Subcutaneous abdominal adipose tissue (tissue), 5 donors: ENCODE data around the gene USP32.
"Not testable (repeated sequence)": the region's sequence is repeated elsewhere in the genome, so short reads cannot be mapped to it uniquely, and the experiment has no call there.

Source experiments
- H3K27ac ChIP-seq: one replicate; pipeline ENCODE4 v1.7.0; 2013; ENCODE audit warnings: low read depth, mild to moderate bottlenecking, inconsistent platforms, low read length, moderate library complexity
- H3K27me3 ChIP-seq, 5 donors: one replicate each; pipeline ENCODE4 v1.7.0; 2013; ENCODE audit warnings: low read length in 5 of 5, inconsistent platforms in 1 of 5; ENCODE audit not compliant: control insufficient read depth in 5 of 5, insufficient read depth in 4 of 5
- H3K36me3 ChIP-seq, 5 donors: one replicate each; pipeline ENCODE4 v1.7.0; 2013; ENCODE audit warnings: low read length in 5 of 5; ENCODE audit not compliant: control insufficient read depth in 5 of 5, insufficient read depth in 5 of 5
- H3K4me1 ChIP-seq, 5 donors: one replicate each; pipeline ENCODE4 v1.7.0; 2013; ENCODE audit warnings: low read length in 5 of 5, mild to moderate bottlenecking in 3 of 5, moderate library complexity in 1 of 5; ENCODE audit not compliant: control insufficient read depth in 5 of 5, insufficient read depth in 5 of 5
- H3K4me3 ChIP-seq, 5 donors: one replicate each; pipeline ENCODE4 v1.7.0; 2013; ENCODE audit warnings: low read length in 5 of 5, low read depth in 1 of 5
- H3K9ac ChIP-seq, 5 donors: one replicate each; pipeline ENCODE4 v1.7.0; 2013; ENCODE audit warnings: low read length in 5 of 5, mild to moderate bottlenecking in 4 of 5, moderate library complexity in 3 of 5
- H3K9me3 ChIP-seq, 5 donors: one replicate each; pipeline ENCODE4 v1.7.0; 2013; ENCODE audit warnings: low read length in 5 of 5; ENCODE audit not compliant: control insufficient read depth in 5 of 5
- donor health status: healthy.
- donor health status: healthy.
- donor health status: healthy.
- donor health status: healthy.
- donor health status: healthy.

USP32 gene

DNA sequence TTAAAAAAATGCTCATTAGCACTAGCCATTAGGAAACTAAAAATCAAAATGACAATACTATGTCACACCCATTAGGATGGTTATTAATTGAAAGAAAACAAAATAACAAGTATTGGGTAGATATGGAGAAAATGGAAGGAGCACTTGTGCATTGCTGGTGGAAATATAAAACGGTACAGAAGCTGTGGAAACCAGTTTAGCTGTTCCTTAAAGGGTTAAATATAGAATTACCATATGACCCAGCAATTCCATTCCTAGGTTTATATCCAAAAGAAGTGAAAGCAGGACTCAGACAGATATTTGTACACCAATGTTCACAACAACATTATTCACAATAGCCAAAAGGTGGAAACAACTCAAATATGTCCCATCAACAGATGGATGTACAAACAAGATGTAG, 13.7 kb downstream of the USP32 start:
- not testable (repeated sequence) for H3K9ac ChIP-seq, H3K4me1 ChIP-seq, H3K4me3 ChIP-seq, H3K36me3 ChIP-seq, H3K9me3 ChIP-seq, H3K27ac ChIP-seq, H3K27me3 ChIP-seq

DNA sequence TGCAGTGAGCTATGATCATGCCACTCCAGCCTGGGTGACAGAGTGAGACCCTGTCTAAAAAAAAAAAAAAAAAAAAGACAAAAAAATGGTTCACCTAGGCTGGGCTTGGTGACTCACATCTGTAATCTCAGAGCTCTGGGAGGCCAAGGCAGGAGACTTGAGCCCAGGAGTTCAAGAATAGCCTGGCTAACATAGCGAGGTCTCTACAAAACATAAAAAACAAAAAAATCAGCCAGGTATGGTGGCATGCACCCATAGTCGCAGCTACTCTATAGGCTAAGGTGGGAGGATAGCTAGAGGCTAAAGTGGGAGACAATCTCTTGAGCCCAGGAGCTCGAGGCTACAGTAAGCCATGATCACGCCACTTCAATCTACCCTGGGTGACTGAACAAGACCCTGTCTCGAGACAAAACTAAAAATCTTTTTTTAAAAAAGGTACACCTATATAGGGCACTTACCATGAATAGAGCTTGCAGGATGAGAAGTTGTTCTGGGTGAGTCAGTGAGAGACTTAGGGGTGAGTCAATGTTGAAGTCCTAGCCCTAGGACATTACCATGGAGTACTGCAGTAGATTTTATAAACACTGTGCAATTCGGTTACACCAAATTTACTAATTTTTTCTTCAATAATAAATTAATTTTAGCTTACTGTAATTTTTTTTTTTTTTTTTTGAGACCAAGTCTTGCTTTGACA, 19.0 kb downstream of the USP32 start:
- no peaks in the 10 kb centered on the region for H3K36me3 ChIP-seq
- no peak overlapping the region for H3K4me3 ChIP-seq
- no peaks in the 10 kb centered on the region for H3K27me3 ChIP-seq
- no peak overlapping the region for H3K9ac ChIP-seq
- H3K4me1 ChIP-seq: peaks cover 0 to 6% (median 0%) of the 10 kb centered on the region in 5 donors
- H3K27ac ChIP-seq: no peak overlapping the region
- no peaks in the 10 kb centered on the region for H3K9me3 ChIP-seq

DNA sequence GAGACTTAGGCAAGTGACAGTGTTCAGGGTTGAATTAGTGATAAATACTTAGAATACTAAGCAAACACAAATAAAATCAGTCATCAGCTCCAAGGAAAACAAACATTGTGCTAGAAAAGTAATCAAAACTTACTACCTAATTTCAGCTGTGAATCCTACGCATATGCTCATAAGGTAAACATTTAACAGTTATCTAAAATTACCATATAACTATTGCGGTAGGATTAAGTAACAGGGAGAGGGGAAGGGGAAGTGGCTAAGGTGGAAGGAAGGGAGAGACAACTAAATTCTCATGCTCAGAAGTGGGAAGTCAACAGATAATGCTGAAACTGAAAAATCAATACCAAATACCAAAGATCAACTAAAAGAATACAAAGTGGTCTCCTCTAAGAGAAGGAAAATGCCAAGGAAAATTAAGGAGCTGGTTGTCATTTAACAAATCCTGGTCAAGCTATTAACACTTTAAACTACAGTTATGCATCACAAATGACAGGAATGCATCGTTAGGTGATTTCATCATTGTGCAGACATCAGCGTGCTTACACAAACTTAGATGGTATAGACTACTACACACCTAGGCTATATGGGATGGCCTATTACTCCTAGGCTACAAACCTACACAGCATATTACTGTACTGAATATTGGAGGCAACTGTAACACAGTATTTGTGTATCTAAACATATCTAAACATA, 20.0 kb downstream of the USP32 start:
- Histone ChIP-seq H3K36me3 (no peaks in the 10 kb centered on the region), H3K9me3 (no peaks in the 10 kb centered on the region), H3K4me3 (no peak overlapping the region), H3K4me1 (peaks cover 0 to 6% (median 0%) of the 10 kb centered on the region in 5 donors), H3K27ac (no peak overlapping the region), H3K27me3 (no peaks in the 10 kb centered on the region), H3K9ac (no peak overlapping the region)

DNA sequence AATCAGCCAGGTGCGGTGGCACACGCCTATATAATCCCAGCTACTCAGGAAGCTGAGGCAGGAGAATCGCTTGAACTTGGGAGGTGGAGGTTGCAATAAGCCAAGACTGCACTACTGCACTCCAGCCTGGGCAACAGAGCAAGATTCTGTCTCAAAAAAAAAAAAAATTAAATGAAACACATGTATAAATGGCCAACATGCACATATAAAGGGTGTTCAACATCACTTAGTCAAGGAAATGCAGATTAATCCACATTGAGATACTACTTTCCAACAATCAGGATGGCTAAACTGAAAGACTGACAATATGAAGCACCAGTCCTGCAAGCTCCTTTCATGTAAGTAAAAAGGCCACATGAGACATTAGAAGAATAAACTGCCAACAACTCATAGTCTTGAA, 20.5 kb downstream of the USP32 start:
- H3K4me3 ChIP-seq: no peak overlapping the region
- H3K4me1 ChIP-seq: peaks cover 0 to 6% (median 0%) of the 10 kb centered on the region in 5 donors
- no peak overlapping the region for H3K27ac ChIP-seq
- H3K9me3 ChIP-seq: no peaks in the 10 kb centered on the region
- no peaks in the 10 kb centered on the region for H3K36me3 ChIP-seq
- no peaks in the 10 kb centered on the region for H3K27me3 ChIP-seq
- H3K9ac ChIP-seq: no peak overlapping the region

DNA sequence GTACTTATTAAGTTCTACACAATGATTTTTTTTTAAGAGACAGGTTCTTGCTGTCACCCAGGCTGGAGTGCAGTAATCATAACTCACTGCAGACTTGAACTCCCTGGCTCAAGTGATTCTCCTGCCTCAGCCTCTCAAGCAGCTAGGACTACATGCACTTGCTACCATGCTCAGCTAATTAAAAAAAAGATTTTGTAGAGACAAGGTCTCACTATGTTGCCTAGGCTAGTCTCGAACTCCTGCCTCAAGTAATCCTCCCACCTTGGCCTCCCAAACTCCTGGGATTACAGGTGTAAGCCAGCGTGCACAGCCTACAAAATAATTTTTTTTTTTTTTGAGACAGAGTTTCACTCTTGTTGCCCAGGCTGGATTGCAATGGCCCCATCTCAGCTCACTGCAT, 22.2 kb downstream of the USP32 start:
- H3K4me3 ChIP-seq: no peak overlapping the region
- no peaks in the 10 kb centered on the region for H3K27me3 ChIP-seq
- no peak overlapping the region for H3K9ac ChIP-seq
- H3K4me1 ChIP-seq: peaks cover 0 to 6% (median 0%) of the 10 kb centered on the region in 5 donors
- H3K9me3 ChIP-seq: no peaks in the 10 kb centered on the region
- H3K36me3 ChIP-seq: no peaks in the 10 kb centered on the region
- no peak overlapping the region for H3K27ac ChIP-seq

DNA sequence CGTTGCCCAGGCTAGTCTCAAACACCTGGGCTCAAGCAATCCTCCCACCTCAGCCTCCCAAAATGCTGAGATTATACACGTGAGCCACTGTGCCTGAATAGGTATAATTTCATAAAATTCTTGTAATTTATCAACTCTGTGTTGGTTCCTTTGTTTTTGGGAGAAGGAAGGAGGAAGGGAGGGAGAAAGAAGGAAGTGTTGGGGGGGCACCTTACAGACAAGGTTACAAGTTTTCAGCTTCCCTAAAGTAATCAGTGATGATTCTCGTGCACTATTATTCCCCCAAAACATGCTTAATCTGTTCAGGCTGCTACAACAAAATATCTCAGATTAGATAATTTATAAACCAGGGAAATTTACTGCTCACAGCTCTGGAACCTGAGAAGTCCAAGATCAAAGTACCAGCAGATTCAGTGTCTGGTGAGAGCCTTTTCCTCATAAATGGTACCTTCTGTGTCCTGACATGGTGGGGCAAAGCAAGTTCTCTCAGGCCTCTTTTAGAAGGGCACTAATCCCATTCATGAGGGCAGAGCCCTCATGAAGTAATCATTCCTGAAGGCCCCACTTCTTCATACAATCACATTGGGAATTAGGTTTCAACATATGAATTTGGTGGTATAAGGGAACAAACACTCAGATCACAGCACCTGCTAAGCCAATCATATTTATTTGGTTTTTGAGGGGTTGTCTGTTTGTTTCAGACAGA, 28.1 kb downstream of the USP32 start:
- Histone ChIP-seq H3K9ac (no peak overlapping the region), H3K9me3 (no peaks in the 10 kb centered on the region), H3K27me3 (no peaks in the 10 kb centered on the region), H3K4me1 (no peaks in the 10 kb centered on the region), H3K4me3 (no peak overlapping the region), H3K36me3 (no peaks in the 10 kb centered on the region), H3K27ac (no peak overlapping the region)

DNA sequence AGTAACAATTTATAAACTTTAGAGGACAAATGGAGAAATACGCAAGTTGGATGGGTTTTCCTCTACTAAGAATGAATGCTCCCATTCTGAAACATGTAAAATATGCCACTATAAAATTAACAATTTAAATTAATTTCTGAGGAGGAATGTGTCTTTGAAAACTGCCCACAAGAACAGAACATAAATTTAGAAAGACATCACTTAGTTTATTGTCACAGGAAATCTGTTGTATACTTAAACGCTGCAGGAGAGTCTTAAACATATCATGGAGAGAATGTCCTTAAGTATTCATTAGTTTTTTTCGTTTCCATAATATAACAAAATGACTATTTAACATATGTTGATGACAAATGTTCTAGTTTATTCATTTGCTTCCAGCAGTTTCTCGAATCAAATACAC, 29.6 kb downstream of the USP32 start:
- Histone ChIP-seq H3K27ac (no peak overlapping the region), H3K4me3 (no peak overlapping the region), H3K4me1 (peaks cover 0 to 4% (median 0%) of the 10 kb centered on the region in 5 donors)

DNA sequence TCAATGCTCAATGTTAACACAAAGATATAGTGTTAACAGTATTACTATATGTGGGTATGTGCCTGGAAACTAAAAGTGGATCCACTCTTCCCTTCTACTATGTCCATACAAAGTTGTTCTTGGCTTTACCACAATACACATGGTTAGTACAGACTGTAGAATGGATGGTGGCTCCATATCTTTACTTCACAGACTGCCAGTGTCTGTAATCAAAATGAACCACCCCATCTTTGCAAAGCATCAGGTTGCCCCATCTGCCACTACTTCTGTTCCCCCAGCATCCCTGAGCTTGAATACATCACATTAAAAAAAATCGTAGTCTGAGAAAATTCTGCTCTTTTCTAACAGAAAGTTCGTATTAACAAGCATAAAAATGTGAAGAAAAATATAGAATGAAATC, 30.0 kb downstream of the USP32 start:
- H3K36me3 ChIP-seq: no peaks in the 10 kb centered on the region
- H3K27me3 ChIP-seq: no peaks in the 10 kb centered on the region
- no peak overlapping the region for H3K9ac ChIP-seq
- H3K4me1 ChIP-seq: peaks cover 0 to 8% (median 0%) of the 10 kb centered on the region in 5 donors
- H3K27ac ChIP-seq: no peak overlapping the region
- H3K4me3 ChIP-seq: no peak overlapping the region
- no peaks in the 10 kb centered on the region for H3K9me3 ChIP-seq

More for the DNA sequence above, 29.6 kb downstream of the USP32 start:
- H3K9me3 ChIP-seq: no peaks in the 10 kb centered on the region
- H3K9ac ChIP-seq: no peak overlapping the region
- H3K36me3 ChIP-seq: no peaks in the 10 kb centered on the region
- no peaks in the 10 kb centered on the region for H3K27me3 ChIP-seq

DNA sequence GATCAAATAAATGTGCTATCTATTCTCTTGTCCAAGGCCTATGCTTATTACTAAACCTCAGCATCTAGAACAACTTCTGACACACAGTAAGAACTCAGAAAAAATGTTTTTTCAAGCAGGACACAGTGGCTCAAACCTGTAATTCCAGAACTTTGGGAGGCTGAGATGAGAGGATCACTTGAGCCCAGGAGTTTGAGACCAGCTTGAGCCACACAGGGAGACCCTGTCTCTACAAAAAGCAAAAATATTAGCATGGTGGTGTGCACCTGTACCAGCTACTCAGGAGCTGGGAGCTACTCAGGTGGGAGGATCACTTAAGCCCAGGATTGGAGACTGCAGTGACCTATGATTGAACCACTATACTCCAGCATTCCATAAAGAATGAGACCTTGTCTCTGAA, 32.5 kb downstream of the USP32 start:
- no peaks in the 10 kb centered on the region for H3K9me3 ChIP-seq
- H3K27ac ChIP-seq: no peak overlapping the region
- H3K36me3 ChIP-seq: no peaks in the 10 kb centered on the region
- peaks cover 0 to 15% (median 3%) of the 10 kb centered on the region in 5 donors for H3K4me1 ChIP-seq
- H3K4me3 ChIP-seq: no peak overlapping the region
- no peaks in the 10 kb centered on the region for H3K27me3 ChIP-seq
- no peak overlapping the region for H3K9ac ChIP-seq

DNA sequence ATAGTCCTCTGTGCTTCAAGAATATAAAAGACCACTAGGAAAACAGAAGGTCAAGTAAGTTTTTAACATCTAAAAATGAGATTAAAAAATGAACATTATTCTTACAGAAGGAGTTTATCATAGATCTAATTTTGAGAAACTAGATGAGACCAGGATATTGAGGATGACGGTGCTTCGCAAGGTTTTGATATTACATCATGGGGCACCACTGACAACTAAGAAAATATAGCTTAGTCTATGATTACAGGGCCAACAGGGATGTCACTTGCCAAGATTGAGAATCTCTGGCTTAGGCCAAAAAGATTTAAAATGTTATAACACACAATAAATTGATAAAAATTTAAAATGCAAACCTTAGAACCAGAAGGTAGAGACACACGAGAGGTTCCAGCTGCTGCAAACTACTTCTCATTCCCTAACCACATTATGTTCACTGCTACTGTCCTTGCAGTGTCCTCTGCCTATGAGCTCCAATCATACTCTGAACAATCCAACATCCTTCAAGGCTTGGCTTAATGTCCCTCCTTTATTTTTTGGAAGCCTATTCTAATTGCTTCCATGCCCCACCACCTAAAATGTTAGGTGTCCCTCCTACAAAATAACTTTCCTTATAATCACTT, 33.2 kb downstream of the USP32 start:
- peaks cover 0 to 20% (median 9%) of the 10 kb centered on the region in 5 donors for H3K4me1 ChIP-seq
- no peak overlapping the region for H3K4me3 ChIP-seq
- no peaks in the 10 kb centered on the region for H3K27me3 ChIP-seq
- H3K9me3 ChIP-seq: no peaks in the 10 kb centered on the region
- no peaks in the 10 kb centered on the region for H3K36me3 ChIP-seq
- H3K27ac ChIP-seq: no peak overlapping the region
- H3K9ac ChIP-seq: no peak overlapping the region
